22Rv1 (cell line): Measurements from ENCODE around the gene CDK14.

Experiments used
- CTCF ChIP-seq: fragments of 450-650 bp; IDR thresholded peaks from 2 replicates; pipeline ENCODE4 v1.5.1; 2017; ENCODE audit warnings: mild to moderate bottlenecking
- ZFX ChIP-seq: fragments of 450-650 bp; IDR thresholded peaks from 2 replicates; pipeline ENCODE4 v1.6.1; 2017; ENCODE audit warnings: antibody characterized with exemption, borderline replicate concordance

DNA sequence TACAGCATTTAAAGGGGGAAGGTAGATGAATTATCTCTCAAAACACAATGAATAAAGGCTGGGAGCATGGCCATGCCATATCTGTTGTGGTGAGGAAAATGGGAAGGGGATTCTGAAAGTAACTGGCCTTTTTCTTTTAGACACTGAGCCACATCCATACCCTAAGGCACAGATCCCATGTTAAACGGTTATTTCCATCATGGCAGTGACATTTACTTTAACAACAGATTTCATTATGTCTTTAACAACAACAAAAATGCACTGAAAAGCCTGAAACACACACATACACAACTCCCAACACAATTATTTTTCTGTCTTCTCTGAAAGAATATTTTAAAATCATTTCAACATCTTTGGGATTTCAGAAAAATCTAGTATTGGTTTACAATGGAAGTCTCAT is 492.0 kb downstream of the CDK14 start:
- TF ChIP-seq CTCF (no peak), ZFX (no peak)
